Prostate gland (tissue), 2 donors: ENCODE results near the gene CPA1. TPM values are rescaled to one million over a fixed set of nuclear protein-coding genes. Genes with fewer than 3 reads are reported as not detected.
A peak's percentile ranks its signal among the peaks of the same experiment; 100 is the strongest.

Experiments used
- DNase-seq: peaks from one replicate; pipeline ENCODE4 v3.0.0-alpha.2; 2019; ENCODE audit warnings: low spot score
- H3K27ac ChIP-seq, 2 donors: fragments of 200-600 bp; sonication (generic); 2 replicates each; pipeline ENCODE4 v1.5.1; 2017 to 2019
- H3K27me3 ChIP-seq: fragments of 200-600 bp; sonication (generic); replicated peaks from 2 replicates; pipeline ENCODE4 v1.5.1; 2019; ENCODE audit not compliant: insufficient read depth
- H3K36me3 ChIP-seq, 2 donors: fragments of 200-600 bp; sonication (generic); 1 replicate in 1 of 2; 2 replicates in 1 of 2; pipeline versions ENCODE4 v1.5.1 to v1.8.1; 2017 to 2019
- H3K4me1 ChIP-seq: fragments of 200-600 bp; sonication (generic); replicated peaks from 2 replicates; pipeline ENCODE4 v1.5.1; 2019
- H3K4me3 ChIP-seq, 2 donors: fragments of 200-600 bp; sonication (generic); 2 replicates each; pipeline ENCODE4 v1.5.1; 2017 to 2019
- H3K9me3 ChIP-seq: fragments of 200-600 bp; sonication (generic); 2 replicates; pipeline ENCODE4 v1.5.1; 2017
- POLR2A ChIP-seq: fragments of 450-650 bp; IDR thresholded peaks from one replicate; pipeline ENCODE4 v1.6.1; 2016; ENCODE audit warnings: antibody characterized with exemption, mild to moderate bottlenecking
- POLR2AphosphoS5 ChIP-seq: sonication (generic); formaldehyde crosslinking; IDR thresholded peaks from one replicate; pipeline ENCODE4 v1.6.1; 2017; ENCODE audit warnings: antibody characterized with exemption
- WGBS: methylation state at CpG from one replicate; pipeline ENCODE4 v1.1.5; 2018; 5-methylcytosine and 5-hydroxymethylcytosine counted together
- intact Hi-C: fragments of 100-400 bp; cut with DNase I; formaldehyde crosslinking; loops from one replicate; pipeline ENCODE4 v1.14.2; 2022
- total RNA-seq, 2 donors: library from RNA; depleted of rRNA; stranded (reverse); fragments of >200 nt; gene quantifications; one replicate each; pipeline ENCODE4 v1.1.0, GENCODE V29; 2016
- TF ChIP-seq, protein P1 (sequence below), 4 experiments: fragments of 200-600 bp in 2 of 4; fragments of 450-650 bp in 2 of 4; sonication (generic) in 2 of 4; IDR thresholded peaks; 1 replicate in 3 of 4; 2 replicates in 1 of 4; pipeline ENCODE4 v1.5.1; 2016 to 2019; ENCODE audit warnings: antibody characterized with exemption in 4 of 4, mild to moderate bottlenecking in 2 of 4, moderate library complexity in 2 of 4

CPA1 gene
- total RNA-seq, 2 donors from 2014 or later = 0.14 TPM; not detected in 1

DNA sequence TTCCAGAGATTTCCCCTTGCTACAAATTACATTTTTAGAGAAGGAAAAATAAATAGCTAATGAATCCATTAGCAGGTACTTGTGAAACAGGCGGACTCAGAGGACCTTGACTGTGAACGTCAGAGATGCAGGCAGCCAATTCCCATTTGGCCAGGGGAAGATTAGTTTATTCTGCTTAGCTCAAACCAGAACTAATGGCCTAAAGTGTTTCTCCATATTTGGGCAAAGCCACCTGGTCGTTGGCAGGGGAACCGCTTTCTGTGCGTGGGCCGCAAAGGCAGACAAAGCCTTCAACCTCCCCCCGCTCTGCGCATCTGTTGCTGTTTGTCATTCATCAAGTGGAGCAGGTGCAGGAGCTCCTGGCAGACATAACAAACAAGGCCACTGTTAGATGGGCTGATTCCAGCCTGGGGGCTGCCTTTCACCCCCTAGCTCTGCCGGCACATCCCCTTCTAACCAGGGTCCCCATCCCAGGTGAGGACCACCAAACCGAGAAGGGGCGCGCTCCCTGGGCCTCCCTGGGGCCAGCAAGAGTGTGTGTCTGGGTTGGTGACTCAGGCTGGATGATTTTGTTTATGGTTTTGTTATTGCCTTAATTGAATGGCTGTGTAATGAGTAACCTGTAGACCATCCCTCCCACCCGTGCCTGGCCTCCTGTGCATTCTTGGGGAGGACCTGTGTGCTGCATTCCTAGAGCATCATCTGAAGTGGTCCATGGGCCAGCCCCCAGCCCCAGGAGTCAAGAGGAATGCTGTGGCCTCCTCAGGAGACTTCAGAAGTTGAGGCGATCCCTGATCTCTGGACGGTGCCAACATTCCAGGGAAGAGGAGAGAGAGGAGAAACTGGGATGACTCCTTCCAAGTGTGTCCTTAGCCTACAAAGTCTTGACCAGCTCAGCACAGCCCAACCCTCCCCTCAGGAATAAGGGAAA is 14.5 kb upstream of the CPA1 start:
- WGBS = 69% methylated on average over 15 of the region's 15 CpGs
- intact Hi-C loops = no loop called here
- Histone ChIP-seq H3K27ac (no peak overlapping the region), H3K27me3 (no peaks in the 10 kb centered on the region), H3K4me1 (peaks cover 12% of the 10 kb centered on the region), H3K4me3 (no peak overlapping the region), H3K9me3 (no peaks in the 10 kb centered on the region), H3K36me3 (no peaks in the 10 kb centered on the region)
- TF ChIP-seq, protein P1, sequence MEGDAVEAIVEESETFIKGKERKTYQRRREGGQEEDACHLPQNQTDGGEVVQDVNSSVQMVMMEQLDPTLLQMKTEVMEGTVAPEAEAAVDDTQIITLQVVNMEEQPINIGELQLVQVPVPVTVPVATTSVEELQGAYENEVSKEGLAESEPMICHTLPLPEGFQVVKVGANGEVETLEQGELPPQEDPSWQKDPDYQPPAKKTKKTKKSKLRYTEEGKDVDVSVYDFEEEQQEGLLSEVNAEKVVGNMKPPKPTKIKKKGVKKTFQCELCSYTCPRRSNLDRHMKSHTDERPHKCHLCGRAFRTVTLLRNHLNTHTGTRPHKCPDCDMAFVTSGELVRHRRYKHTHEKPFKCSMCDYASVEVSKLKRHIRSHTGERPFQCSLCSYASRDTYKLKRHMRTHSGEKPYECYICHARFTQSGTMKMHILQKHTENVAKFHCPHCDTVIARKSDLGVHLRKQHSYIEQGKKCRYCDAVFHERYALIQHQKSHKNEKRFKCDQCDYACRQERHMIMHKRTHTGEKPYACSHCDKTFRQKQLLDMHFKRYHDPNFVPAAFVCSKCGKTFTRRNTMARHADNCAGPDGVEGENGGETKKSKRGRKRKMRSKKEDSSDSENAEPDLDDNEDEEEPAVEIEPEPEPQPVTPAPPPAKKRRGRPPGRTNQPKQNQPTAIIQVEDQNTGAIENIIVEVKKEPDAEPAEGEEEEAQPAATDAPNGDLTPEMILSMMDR (IDR thresholded peaks at IDR 0.05) = no peak
- no peak for TF ChIP-seq POLR2AphosphoS5
- no peak for TF ChIP-seq POLR2A
- no peak for DNase-seq

- Histone ChIP-seq H3K4me3 (no peak overlapping the region), H3K36me3 (no peaks in the 10 kb centered on the region), H3K9me3 (no peaks in the 10 kb centered on the region), H3K27me3 (no peaks in the 10 kb centered on the region), H3K27ac (no peak overlapping the region), H3K4me1 (peaks cover 12% of the 10 kb centered on the region)
- WGBS = 95% methylated on average over 6 of the region's 6 CpGs
- intact Hi-C loops = no loop called here
- DNase-seq = no peak
- TF ChIP-seq POLR2A (no peak), POLR2AphosphoS5 (no peak)
- TF ChIP-seq, protein P1 (IDR thresholded peaks at IDR 0.05) = no peak
Observed at GRCh38 chr7:130366564-130366963, 13.7 kb upstream of the CPA1 start.

GRCh38 chr7:130367088-130367755 is 13.1 kb upstream of the CPA1 start:
- WGBS = 94% methylated on average over 13 of the region's 13 CpGs
- Histone ChIP-seq H3K4me3 (no peak overlapping the region), H3K36me3 (no peaks in the 10 kb centered on the region), H3K9me3 (no peaks in the 10 kb centered on the region), H3K4me1 (peaks cover 12% of the 10 kb centered on the region), H3K27ac (no peak overlapping the region), H3K27me3 (no peaks in the 10 kb centered on the region)
- no peak for DNase-seq
- TF ChIP-seq POLR2A = no peak
- TF ChIP-seq POLR2AphosphoS5 = no peak
- TF ChIP-seq, protein P1 (IDR thresholded peaks at IDR 0.05) = no peak
- intact Hi-C loops = no loop called here

DNA sequence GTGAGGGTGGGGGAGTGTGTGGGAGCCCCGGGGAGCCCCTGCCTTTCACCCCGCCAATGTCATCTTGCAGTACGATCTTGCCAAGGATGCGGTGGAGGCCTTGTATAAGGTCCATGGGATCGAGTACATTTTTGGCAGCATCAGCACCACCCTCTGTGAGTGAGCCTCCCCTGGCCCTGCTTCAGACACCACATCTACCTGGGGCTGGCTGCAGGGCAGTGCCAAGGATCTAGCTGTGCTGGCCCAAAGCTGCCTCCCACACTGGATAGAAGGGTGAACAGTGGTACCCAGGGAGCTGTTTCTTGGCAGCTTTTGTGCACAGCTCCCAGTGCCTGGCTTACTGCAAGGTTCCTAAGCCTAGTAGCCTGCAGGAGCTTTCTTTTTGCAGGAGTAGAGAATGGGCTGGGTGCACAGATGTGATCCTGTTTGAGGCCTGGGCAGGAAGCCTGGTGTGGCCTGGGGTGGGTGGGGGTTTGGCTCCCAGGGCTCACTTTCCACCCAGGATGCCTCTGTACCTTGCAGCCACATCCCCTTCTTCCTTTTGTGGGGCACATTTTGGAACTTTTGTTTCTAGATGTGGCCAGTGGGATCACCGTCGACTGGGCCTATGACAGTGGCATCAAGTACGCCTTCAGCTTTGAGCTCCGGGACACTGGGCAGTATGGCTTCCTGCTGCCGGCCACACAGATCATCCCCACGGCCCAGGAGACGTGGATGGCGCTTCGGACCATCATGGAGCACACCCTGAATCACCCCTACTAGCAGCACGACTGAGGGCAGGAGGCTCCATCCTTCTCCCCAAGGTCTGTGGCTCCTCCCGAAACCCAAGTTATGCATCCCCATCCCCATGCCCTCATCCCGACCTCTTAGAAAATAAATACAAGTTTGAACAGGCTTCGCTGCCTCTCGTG is 12.2 kb upstream of the CPA1 start:
- Histone ChIP-seq H3K27me3 (no peaks in the 10 kb centered on the region), H3K4me3 (no peak overlapping the region), H3K36me3 (no peaks in the 10 kb centered on the region), H3K27ac (peak overlapping the region; percentile 54 to 58), H3K9me3 (no peaks in the 10 kb centered on the region), H3K4me1 (peaks cover 12% of the 10 kb centered on the region)
- 71% methylated on average over 18 of the region's 19 CpGs for WGBS
- no peak for DNase-seq
- intact Hi-C loops = no loop called here
- TF ChIP-seq, protein P1 (IDR thresholded peaks at IDR 0.05) = no peak
- TF ChIP-seq POLR2AphosphoS5 (no peak), POLR2A (no peak)
